ENCODE results near the gene DCHS2.

DCHS2 gene

GRCh38 chr4:154454710-154455109 lies 36.9 kb downstream of the DCHS2 start:
- TF ChIP-seq CTCF (IDR thresholded peaks at IDR 0.05), result no peak
- no peak for TF ChIP-seq ZFX (IDR thresholded peaks at IDR 0.05; ENCODE audit: borderline replicate concordance)
- H3K27ac ChIP-seq, result no peak overlapping the region

DNA sequence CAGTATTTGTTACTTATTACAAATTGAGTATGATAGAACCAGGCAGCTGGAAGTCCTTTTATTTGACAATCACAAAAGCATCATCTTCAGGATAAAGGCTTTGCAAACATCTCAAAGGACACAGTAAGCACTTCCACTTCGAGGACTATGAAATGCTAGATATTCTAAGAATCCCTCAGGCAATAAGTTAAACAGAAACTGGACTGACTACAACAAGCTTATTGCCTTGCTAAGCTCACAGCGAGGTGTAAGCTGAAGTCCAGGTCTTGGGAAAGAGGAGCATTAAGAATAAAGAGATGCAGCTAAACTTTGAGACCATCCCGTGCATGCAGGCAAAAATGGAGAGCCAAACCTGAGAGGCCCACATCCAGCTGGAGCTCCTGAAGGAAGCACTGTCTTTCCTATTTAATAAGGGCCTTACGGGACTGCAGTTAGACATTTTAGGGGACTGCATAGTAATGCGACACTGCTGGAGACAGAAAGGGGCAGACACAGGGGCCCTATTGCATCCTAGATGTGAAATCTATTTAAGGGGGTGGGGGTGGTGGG lies 38.7 kb downstream of the DCHS2 start:
- no peak for TF ChIP-seq CTCF (IDR thresholded peaks at IDR 0.05)

DNA sequence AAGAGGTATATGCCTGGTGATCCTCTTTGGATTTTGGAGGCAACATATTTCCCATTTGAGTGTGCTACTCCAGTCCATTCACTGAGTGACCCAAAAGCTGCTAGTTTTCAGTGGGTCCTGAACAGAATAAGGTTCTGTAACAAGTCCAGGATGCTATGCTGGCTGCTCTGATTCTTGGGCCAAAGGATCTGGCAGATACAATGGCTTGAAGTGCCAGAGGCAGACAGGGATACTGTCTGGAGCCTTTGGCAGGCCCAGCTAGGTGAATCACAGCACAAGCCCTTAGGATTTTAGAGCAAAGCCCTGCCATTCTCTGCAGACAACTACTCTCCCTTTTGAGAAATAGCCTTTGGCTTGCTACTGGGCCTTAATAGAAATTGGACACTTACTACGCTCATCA lies 40.6 kb downstream of the DCHS2 start:
- H3K27ac ChIP-seq, result no peak overlapping the region
- no peak for TF ChIP-seq CTCF (IDR thresholded peaks at IDR 0.05)
- TF ChIP-seq ZFX (IDR thresholded peaks at IDR 0.05; ENCODE audit: borderline replicate concordance), result no peak

More for the DNA sequence above, 38.7 kb downstream of the DCHS2 start:
- no peak overlapping the region for H3K27ac ChIP-seq

- no peak overlapping the region for H3K27ac ChIP-seq
- TF ChIP-seq CTCF (IDR thresholded peaks at IDR 0.05), result no peak
- TF ChIP-seq ZFX (IDR thresholded peaks at IDR 0.05; ENCODE audit: borderline replicate concordance), result no peak
These were observed 46.6 kb downstream of the DCHS2 start for GRCh38 chr4:154444958-154445357.

- H3K27ac ChIP-seq, result no peak overlapping the region
- TF ChIP-seq ZFX (IDR thresholded peaks at IDR 0.05; ENCODE audit: borderline replicate concordance) (no peak), CTCF (IDR thresholded peaks at IDR 0.05) (no peak)
These were observed 49.6 kb downstream of the DCHS2 start for GRCh38 chr4:154441982-154442381.

DNA sequence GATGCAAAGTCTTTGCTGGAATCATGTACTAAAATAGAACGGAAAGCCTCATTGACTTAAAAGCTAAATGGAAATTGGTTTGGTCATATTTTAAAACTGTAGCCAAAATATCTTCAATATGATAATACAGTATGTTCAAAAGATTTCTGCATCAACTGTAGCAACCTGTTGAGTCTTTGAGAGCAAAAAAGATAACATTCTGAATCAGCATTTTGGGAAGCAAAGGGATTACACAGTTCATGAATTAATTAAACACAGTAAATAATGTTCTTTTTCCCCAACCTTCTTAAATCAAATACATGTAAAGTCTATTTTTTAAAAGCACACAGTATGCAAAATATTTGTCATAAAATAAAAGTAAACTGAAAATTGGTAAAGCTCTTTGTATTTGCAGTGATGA lies 50.5 kb downstream of the DCHS2 start:
- no peak for TF ChIP-seq ZFX (IDR thresholded peaks at IDR 0.05; ENCODE audit: borderline replicate concordance)
- no peak for TF ChIP-seq CTCF (IDR thresholded peaks at IDR 0.05)
- no peak overlapping the region for H3K27ac ChIP-seq

DNA sequence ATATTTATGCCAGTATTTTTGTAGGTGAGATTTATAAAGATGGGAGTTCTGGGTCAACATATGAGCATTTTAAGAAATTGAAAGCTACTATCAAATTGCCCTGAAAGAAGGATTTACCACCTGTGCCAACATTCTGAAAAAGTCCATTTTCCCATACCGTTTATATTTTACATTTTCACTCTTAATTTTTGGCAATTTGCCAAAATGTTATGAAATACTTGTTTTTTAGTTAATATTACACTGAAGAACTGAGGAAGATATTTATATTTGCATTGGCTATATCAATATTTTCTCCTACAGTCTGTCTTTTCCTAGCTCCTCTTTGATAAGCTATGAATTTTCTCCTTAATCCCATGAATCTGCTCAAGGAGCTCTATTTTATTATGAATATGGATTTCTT lies 52.4 kb downstream of the DCHS2 start:
- TF ChIP-seq ZFX (IDR thresholded peaks at IDR 0.05; ENCODE audit: borderline replicate concordance) (no peak), CTCF (IDR thresholded peaks at IDR 0.05) (no peak)
- H3K27ac ChIP-seq, result no peak overlapping the region
